ENCODE measurements around the gene PTEN. TPM values are rescaled to one million over a fixed set of nuclear protein-coding genes. Genes with fewer than 3 reads are reported as not detected.
"Not testable (repeated sequence)": the region's sequence is repeated elsewhere in the genome, so short reads cannot be mapped to it uniquely, and the experiment has no call there.

The PTEN gene
- polyA plus RNA-seq, 3 donors: 61.3 to 68.7 (median 68.1) TPM

DNA sequence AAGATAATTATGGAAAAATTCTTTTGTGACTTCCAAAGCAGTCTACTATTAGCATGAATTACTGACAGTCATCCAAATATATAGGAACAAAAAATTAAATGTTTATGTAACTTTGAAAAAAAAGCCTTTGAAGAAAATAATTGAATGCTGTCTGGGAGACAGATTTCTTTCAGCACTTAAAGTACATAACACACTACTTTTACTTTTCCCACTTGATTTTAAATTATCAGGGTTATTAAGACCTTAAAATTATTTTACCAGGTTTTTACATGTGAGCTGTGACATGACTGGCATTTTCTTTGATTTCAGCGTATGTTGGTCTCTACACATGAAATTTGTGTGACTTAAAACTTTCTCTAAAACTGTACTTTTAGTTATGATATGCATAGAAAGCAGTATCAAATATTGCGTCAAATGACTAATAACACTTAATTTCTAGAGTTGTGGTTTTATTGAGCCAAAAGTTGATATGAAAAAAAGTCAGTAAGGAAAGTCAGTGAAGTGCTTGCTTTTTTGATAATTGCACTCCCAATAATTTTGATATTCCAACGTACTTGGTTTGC lies 3.1 kb downstream of the PTEN start:
- DNase-seq: no peak

- no peak for DNase-seq
Measured at GRCh38 chr10:87867453-87867852, 4.0 kb downstream of the PTEN start.

DNA sequence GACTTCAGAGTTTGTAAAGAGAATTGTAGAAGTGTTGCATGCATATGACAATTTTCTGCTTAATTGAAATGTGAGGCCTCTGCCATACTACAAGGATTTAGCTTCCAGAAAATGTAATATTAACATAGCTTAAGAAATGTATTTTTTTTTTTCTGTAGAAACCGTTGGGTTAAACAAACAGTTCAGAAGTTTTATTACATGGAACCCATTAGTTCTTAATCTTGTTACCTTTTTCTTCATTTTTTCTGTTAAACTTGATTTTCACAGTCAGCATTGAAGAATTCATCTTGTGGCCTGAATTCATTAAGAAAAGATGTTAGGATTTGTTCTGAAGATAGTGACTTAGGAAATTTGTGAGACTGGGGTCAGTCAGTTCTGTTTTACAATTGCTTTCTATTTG lies 4.9 kb downstream of the PTEN start:
- DNase-seq: no peak

DNA sequence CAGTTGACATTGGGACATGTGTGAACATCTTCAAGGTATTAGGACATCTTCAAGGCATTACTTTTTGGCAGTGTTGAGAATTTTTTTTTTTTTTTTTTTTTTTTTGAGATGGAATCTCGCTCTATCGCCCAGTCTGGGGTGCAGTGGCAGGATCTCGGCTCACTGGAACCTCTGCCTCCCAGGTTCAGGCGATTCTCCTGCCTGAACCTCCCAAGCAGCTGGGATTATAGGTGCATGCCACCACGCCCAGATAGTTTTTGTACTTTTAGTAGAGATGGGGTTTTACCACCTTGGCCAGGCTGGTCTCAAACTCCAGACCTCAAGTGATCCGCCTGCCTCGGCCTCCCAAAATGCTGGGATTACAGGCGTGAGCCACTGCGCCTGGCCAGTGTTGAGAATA lies 5.7 kb downstream of the PTEN start:
- not testable (repeated sequence) for DNase-seq

DNA sequence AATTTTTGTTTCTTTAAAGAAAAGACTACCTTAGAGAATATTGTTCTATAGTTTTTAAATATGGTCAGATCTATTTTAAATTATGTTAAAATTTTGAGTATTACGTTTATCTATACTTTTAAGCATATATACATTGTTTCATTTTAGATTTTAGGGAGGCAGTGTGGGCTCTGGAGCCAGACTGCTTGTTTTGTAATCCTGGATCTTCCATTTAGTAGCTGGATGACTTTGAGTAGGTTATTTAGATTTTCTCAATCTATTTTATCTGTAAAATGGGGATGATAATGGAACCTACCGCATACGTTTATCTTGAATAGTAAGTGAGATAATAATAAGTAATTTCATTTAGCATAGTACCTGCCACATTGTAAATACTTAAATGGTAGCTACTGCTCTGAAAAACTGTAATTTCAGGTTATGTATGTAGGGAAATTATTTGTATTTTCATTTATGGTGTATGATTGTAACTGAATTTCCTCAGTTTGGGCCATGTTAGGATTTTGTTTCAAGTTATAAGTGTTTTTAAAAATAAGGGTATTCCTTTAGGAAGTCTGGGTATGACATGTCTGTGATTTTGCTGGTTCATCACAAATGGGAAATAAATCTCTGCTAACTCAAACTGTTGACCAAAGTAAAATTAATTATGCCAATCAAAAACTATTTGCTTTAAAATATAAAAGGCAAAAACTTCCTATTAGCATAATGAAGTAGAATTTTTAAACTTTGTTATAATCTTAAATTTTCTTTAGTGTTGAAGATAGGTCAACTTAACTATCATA lies 6.5 kb downstream of the PTEN start:
- DNase-seq: no peak

DNA sequence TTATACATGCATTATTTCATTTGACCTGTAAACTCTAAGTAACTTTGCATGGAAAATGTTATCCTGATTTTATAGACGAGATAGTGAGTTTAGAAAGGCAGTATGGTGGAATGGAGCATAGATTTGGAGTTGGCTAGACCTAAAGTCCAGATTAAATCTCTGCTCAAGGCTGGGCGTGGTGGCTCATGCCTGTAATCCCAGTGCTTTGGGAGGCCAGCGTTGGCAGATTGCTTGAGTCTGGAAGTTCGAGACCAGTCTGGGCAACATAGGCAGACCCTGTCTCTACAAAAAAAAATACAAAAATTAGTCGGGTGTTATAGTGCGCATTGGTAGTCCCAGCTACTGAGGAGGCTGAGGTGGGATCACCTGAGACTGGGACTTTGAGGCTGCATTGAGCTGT lies 9.4 kb downstream of the PTEN start:
- DNase-seq: no peak

GRCh38 chr10:87873656-87874055 lies 10.2 kb downstream of the PTEN start:
- DNase-seq: no peak

GRCh38 chr10:87875929-87876571 lies 12.6 kb downstream of the PTEN start:
- no peak for DNase-seq

DNA sequence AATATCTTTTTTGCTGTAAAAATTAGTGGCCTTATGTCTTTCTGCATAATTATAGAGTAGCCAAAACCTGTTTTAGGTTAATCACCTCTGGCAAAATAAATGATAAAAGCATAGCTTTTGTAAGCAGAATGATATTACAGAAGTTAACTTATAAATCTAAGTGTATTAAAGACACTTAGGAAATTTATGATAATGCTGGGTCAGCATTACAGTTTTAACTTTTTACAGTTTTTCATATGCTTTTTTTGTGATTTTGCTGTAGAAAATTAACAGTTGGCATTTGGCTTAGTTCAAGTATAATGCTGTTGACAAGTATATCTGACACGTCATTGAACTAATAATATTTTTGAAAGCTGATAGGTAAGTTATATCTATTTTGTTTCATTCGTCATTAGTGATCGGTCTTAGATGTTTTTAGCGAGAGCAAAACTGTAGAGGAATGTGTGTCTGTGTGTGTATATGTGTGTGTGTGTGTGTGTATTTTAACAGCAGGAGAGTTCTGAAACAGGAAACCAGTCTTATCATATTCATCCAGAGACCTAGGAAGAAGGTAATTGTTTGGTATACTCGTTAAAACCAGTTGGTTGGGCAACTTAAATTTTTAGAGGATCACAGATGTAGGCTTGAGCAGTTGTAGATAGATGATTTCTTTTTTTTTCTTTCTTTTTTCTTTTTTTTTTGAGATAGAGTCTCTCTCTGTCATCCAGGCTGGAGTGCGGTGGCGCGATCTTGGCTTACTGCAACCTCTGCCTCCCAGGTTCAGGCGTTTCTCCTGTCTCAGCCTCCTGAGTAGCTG lies 15.4 kb downstream of the PTEN start:
- DNase-seq: no peak

DNA sequence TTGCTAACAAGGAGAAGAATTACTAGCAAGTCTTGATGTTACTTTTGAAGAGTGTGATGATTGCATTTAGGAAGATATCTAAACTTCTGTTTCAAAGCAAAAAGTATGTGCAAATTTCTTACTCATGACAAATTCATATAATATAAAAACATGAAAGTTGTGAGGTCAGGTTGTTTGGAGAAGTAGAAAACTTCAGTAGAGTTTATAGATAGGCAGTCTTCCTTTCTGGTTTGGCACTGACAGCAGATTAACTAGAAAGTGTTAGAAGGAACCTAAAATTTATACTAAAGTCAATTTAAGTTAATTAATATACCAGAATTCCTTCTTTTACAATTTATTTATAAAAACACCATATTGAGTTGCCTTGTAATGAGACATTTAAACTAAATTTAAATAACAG lies 16.9 kb downstream of the PTEN start:
- DNase-seq: no peak

DNA sequence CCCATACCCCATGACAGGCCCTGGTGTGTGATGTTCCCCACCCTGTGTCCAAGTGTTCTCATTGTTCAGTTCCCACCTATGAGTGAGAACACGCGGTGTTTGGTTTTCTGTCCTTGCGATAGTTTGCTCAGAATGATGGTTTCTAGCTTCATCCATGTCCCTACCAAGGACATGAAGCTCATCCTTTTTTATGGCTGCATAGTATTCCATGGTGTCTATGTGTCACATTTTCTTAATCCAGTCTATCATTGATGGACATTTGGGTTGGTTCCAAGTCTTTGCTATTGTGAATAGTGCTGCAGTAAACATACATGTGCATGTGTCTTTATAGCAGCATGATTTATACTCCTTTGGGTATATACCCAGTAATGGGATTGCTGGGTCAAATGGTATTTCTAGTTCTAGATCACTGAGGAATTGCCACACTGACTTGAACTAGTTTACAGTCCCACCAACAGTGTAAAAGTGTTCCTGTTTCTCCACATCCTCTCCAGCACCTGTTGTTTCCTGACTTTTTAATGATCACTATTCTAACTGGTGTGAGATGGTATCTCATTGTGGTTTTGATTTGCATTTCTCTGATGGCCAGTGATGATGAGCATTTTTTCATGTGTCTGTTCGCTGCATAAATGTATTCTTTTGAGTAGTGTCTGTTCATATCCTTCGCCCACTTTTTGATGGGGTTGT lies 18.1 kb downstream of the PTEN start:
- DNase-seq: not testable (repeated sequence)

- no peak for DNase-seq
Measured at GRCh38 chr10:87882555-87883294, 19.3 kb downstream of the PTEN start.

- no peak for DNase-seq
Measured at GRCh38 chr10:87886635-87887034, 23.2 kb downstream of the PTEN start.

- no peak for DNase-seq
Measured at GRCh38 chr10:87887146-87887545, 23.7 kb downstream of the PTEN start.

DNA sequence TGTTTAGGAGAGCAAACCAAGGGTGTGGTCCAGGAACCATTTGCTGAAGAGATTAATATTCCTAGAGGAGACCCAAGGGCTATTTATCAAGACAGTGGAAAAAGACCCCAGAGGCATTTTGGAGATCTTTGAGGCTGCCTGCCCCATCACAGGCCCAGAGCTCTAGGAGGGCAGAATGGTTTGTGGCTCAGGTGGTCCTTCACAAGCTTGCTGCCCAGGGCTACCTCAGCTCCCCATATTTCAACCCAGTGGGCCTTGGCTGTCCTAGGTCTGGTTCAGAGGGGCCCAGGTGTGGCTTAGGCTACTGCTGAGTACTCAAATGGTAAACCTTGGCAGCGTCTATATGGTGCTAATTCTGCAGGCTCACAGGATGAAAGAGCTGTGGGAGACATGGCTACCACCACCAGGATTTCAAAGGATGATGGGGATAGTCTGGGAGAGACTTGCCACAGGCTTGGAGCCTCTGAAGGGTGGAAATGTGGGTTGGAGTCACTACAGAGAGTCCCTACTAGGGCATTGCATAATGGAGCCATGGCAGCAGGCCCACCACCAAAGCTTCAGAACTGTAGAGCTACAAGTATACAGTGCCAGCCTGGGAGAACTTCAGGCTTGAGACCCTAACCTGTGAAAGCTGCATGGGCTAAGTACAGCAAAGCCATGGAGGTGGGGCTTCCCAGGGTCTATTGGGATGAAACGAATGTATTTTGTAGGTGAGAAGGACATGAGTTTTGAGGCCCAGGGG lies 24.3 kb downstream of the PTEN start:
- no peak for DNase-seq

- DNase-seq: no peak
Measured at GRCh38 chr10:87895430-87895829, 32.0 kb downstream of the PTEN start.

DNA sequence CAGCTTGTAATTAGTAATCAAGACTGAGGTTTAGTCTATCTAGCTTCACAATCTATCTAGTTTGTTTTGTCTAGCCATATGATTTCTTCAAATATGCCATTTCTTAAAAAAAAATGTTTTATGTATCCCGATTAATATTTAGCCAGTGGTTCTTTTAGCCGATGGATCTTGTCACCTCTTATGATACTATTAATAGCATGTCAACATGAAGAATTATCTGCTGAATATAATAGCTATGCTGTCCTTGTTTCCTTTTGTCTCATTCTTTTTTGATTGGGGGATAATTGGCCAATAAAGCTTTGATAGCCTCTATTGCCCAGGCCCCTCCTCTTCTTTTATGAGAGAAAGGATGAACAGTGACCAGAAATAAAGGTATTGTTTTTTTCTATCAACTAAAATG lies 32.8 kb downstream of the PTEN start:
- DNase-seq: no peak

- DNase-seq: not testable (repeated sequence)
Measured at GRCh38 chr10:87897957-87898356, 34.5 kb downstream of the PTEN start.

GRCh38 chr10:87903396-87903795 lies 40.0 kb downstream of the PTEN start:
- not testable (repeated sequence) for DNase-seq

- DNase-seq: peak; percentile 30
Measured at GRCh38 chr10:87913156-87913921, 49.9 kb downstream of the PTEN start.

All from renal pelvis (tissue), 4 donors.